HFFc6 (cell line): Measurements from ENCODE around the gene KDM6B. TPM values are rescaled to one million over a fixed set of nuclear protein-coding genes. Genes with fewer than 3 reads are reported as not detected.

Source experiments
- DNase-seq: peaks from one replicate; pipeline ENCODE4 v3.0.0-alpha.2; 2018
- H3K27ac Mint-ChIP-seq: 2 replicates; pipeline ENCODE4 v1.8.0; 2020; ENCODE audit warnings: mild to moderate bottlenecking, mixed read lengths
- H3K27me3 Mint-ChIP-seq: 2 replicates; pipeline ENCODE4 v1.8.0; 2021; ENCODE audit warnings: mild to moderate bottlenecking, moderate library complexity, mixed read lengths; ENCODE audit not compliant: insufficient read depth
- H3K36me3 Mint-ChIP-seq: 2 replicates; pipeline ENCODE4 v1.8.0; 2021; ENCODE audit warnings: low read depth, mixed read lengths
- H3K4me1 Mint-ChIP-seq: 2 replicates; pipeline ENCODE4 v1.8.0; 2020; ENCODE audit warnings: low read depth, mixed read lengths
- H3K4me3 Mint-ChIP-seq: 2 replicates; pipeline ENCODE4 v1.8.0; 2020; ENCODE audit warnings: mild to moderate bottlenecking, moderate library complexity, mixed read lengths
- H3K9me3 Mint-ChIP-seq: 2 replicates; pipeline ENCODE4 v1.8.0; 2020; ENCODE audit warnings: mild to moderate bottlenecking, mixed read lengths
- total RNA-seq, 6 experiments: library from RNA; stranded (reverse); fragmentation: NEBNext Ultra II Directional; extraction: Animal tissue kit (Norgen Biotek cat#: 25700); gene quantifications; 2 replicates in 1 of 6; 3 replicates in 5 of 6; pipeline ENCODE4 v1.2.3, GENCODE V29; 2021
- TF ChIP-seq, protein P1 (sequence below): fragments of 200-600 bp; sonication (generic); IDR thresholded peaks from 2 replicates; pipeline ENCODE4 v1.5.0; 2021; ENCODE audit warnings: antibody characterized with exemption, mild to moderate bottlenecking

KDM6B gene
- total RNA-seq, 6 experiments from 2014 or later: 10.4 to 15.2 (median 11.6) TPM

- Mint-ChIP-seq H3K4me3 (no peak overlapping the region), H3K27me3 (peaks cover 2% of the 10 kb centered on the region), H3K9me3 (no peaks in the 10 kb centered on the region), H3K4me1 (no peaks in the 10 kb centered on the region), H3K36me3 (peaks cover 14% of the 10 kb centered on the region; the same call in 1 of the 2 replicates), H3K27ac (no peak overlapping the region)
- no peak for DNase-seq
- TF ChIP-seq, protein P1, sequence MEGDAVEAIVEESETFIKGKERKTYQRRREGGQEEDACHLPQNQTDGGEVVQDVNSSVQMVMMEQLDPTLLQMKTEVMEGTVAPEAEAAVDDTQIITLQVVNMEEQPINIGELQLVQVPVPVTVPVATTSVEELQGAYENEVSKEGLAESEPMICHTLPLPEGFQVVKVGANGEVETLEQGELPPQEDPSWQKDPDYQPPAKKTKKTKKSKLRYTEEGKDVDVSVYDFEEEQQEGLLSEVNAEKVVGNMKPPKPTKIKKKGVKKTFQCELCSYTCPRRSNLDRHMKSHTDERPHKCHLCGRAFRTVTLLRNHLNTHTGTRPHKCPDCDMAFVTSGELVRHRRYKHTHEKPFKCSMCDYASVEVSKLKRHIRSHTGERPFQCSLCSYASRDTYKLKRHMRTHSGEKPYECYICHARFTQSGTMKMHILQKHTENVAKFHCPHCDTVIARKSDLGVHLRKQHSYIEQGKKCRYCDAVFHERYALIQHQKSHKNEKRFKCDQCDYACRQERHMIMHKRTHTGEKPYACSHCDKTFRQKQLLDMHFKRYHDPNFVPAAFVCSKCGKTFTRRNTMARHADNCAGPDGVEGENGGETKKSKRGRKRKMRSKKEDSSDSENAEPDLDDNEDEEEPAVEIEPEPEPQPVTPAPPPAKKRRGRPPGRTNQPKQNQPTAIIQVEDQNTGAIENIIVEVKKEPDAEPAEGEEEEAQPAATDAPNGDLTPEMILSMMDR: no peak
Measured at GRCh38 chr17:7856011-7856810, 22.2 kb downstream of the KDM6B start.

GRCh38 chr17:7856811-7857712 lies 23.0 kb downstream of the KDM6B start, which contains the start of gene NAA38:
Gene NAA38, minus strand, starts transcription at chr17:7857559. Its CDS starts 96 bp downstream, at chr17:7857463.
- TF ChIP-seq, protein P1: peak; percentile 71
- H3K4me1 Mint-ChIP-seq: no peaks in the 10 kb centered on the region
- no peaks in the 10 kb centered on the region for H3K9me3 Mint-ChIP-seq
- peaks cover 11% of the 10 kb centered on the region; the same call in 1 of the 2 replicates for H3K36me3 Mint-ChIP-seq
- no peak within 1 kb of the TSS for H3K27ac Mint-ChIP-seq
- H3K27me3 Mint-ChIP-seq: peaks cover 5% of the 10 kb centered on the region
- DNase-seq: peak; percentile 99
- no peak within 1 kb of the TSS for H3K4me3 Mint-ChIP-seq

DNA sequence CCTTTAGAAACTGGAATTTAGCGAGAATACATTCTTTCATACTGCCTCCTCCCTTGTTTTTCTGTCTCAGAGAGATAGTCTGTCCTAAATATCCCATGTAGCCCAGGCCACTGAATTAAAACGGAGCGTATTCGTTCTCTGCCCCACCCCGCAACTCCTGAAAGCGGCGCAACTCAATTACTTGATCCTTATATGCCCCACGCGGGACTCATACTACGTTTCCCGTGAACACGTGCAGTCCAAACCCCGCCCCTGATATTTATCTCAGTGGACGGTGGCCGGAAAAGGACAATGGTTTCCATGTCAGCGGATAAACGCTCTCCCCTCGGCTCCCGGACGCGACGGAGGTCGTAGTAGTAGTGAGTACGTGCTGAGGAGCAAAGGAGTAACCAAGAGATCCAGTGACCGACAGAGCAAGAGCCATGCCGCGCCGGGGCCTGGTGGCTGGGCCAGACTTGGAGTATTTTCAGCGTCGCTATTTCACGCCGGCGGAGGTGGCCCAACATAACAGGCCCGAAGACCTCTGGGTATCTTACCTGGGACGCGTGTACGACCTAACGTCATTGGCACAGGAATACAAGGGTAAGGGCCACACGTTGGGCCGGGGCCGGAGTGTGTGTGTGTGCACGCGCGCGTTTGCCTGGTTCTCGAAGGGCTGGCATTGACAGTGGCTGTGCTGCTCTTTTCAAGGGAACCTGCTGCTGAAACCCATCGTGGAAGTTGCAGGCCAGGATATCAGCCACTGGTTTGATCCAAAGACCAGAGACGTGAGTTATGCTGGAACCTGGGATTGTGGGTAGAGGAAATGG lies 23.9 kb downstream of the KDM6B start, which contains the start of gene CYB5D1:
Gene CYB5D1 (plus strand): TSS at position 291 of the 809 bp plus-strand sequence. CDS start 132 bp downstream, at position 423.
- H3K4me1 Mint-ChIP-seq: peaks cover 4% of the 10 kb centered on the region; the same call in 1 of the 2 replicates
- no peaks in the 10 kb centered on the region for H3K9me3 Mint-ChIP-seq
- DNase-seq: peak; percentile 92
- TF ChIP-seq, protein P1: no peak
- H3K4me3 Mint-ChIP-seq: no peak within 1 kb of the TSS
- peaks cover 5% of the 10 kb centered on the region; the same call in 1 of the 2 replicates for H3K36me3 Mint-ChIP-seq
- peaks cover 5% of the 10 kb centered on the region for H3K27me3 Mint-ChIP-seq
- no peak within 1 kb of the TSS for H3K27ac Mint-ChIP-seq

DNA sequence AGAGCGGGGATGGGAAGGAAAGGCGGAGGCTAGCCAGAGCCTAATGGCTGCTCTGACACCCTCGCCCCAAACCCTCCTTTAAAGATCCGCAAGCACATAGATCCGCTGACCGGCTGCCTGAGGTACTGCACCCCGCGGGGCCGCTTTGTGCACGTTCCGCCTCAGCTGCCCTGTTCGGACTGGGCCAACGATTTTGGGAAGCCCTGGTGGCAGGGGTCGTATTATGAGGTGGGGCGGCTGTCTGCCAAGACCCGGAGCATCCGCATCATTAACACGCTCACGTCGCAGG lies 24.4 kb downstream of the KDM6B start:
- Mint-ChIP-seq H3K27ac (no peak overlapping the region), H3K36me3 (peaks cover 5% of the 10 kb centered on the region; the same call in 1 of the 2 replicates), H3K9me3 (no peaks in the 10 kb centered on the region), H3K27me3 (peaks cover 5% of the 10 kb centered on the region), H3K4me3 (no peak overlapping the region), H3K4me1 (peaks cover 5% of the 10 kb centered on the region; the same call in 1 of the 2 replicates)
- peak; percentile 66 for DNase-seq
- TF ChIP-seq, protein P1: peak; percentile 73

- no peak for DNase-seq
- Mint-ChIP-seq H3K27me3 (peaks cover 5% of the 10 kb centered on the region), H3K9me3 (no peaks in the 10 kb centered on the region), H3K4me1 (peaks cover 5% of the 10 kb centered on the region; the same call in 1 of the 2 replicates), H3K4me3 (no peak overlapping the region), H3K36me3 (peaks cover 5% of the 10 kb centered on the region; the same call in 1 of the 2 replicates), H3K27ac (no peak overlapping the region)
- TF ChIP-seq, protein P1: no peak
Measured at GRCh38 chr17:7859028-7859427, 25.0 kb downstream of the KDM6B start.
